Left ventricle myocardium inferior (tissue), 1 donor: ENCODE results near the gene CKAP4. TPM values are rescaled to one million over a fixed set of nuclear protein-coding genes. Genes with fewer than 3 reads are reported as not detected.

ENCODE experiments used
- DNase-seq: peaks from one replicate; pipeline ENCODE4 v3.0.0-alpha.2; 2020
- H3K27ac ChIP-seq: fragments of 200-600 bp; replicated peaks from 2 replicates; pipeline ENCODE4 v1.8.0; 2021
- H3K27me3 ChIP-seq: fragments of 200-600 bp; 2 replicates; pipeline ENCODE4 v1.8.0; 2021; ENCODE audit warnings: low read depth
- H3K36me3 ChIP-seq: fragments of 200-600 bp; 2 replicates; pipeline ENCODE4 v1.8.0; 2021
- H3K4me1 ChIP-seq: fragments of 200-600 bp; 2 replicates; pipeline ENCODE4 v1.8.0; 2021
- H3K4me3 ChIP-seq: fragments of 200-600 bp; 2 replicates; pipeline ENCODE4 v1.8.0; 2021; ENCODE audit warnings: mild to moderate bottlenecking, moderate library complexity
- H3K9me3 ChIP-seq: fragments of 200-600 bp; replicated peaks from 2 replicates; pipeline ENCODE4 v1.8.0; 2021
- CTCF ChIP-seq: fragments of 200-600 bp; IDR thresholded peaks from 2 replicates; pipeline ENCODE4 v1.8.0; 2021; ENCODE audit warnings: antibody characterized with exemption, mild to moderate bottlenecking, borderline replicate concordance
- intact Hi-C: fragments of 100-400 bp; cut with micrococcal nuclease; formaldehyde crosslinking; loops from one replicate; pipeline ENCODE4 v1.11.0; 2022
- total RNA-seq: library from RNA; stranded (reverse); fragmentation: NEBNext Ultra II Directional; extraction: Animal tissue kit (Norgen Biotek cat#: 25700); gene quantifications from one replicate; pipeline ENCODE4 v1.2.1, GENCODE V29; 2021
- donor health status: DM: no; HTN: yes; CAD: no; lungs with severe emphysema.

The CKAP4 gene
- total RNA-seq, 1 donor from 2014 or later = 51.8 TPM

- no peak for DNase-seq
- no peaks in the 10 kb centered on the region for H3K27me3 ChIP-seq
- TF ChIP-seq CTCF = no peak
- peaks cover 24% of the 10 kb centered on the region for H3K4me1 ChIP-seq
- intact Hi-C loops = no loop called here
- no peak overlapping the region for H3K27ac ChIP-seq
- H3K9me3 ChIP-seq = no peaks in the 10 kb centered on the region
- H3K36me3 ChIP-seq = no peaks in the 10 kb centered on the region
- no peak overlapping the region for H3K4me3 ChIP-seq
Measured at GRCh38 chr12:106251631-106252455, 4.0 kb upstream of the CKAP4 start.

- peak overlapping the region; percentile 98 for H3K27ac ChIP-seq
- H3K9me3 ChIP-seq = no peaks in the 10 kb centered on the region
- H3K27me3 ChIP-seq = no peaks in the 10 kb centered on the region
- intact Hi-C loops = no loop called here
- no peak for DNase-seq
- TF ChIP-seq CTCF = no peak
- no peaks in the 10 kb centered on the region for H3K36me3 ChIP-seq
- H3K4me1 ChIP-seq = peaks cover 47% of the 10 kb centered on the region
- H3K4me3 ChIP-seq = peak overlapping the region; percentile 93
Measured at GRCh38 chr12:106249411-106250135, 1.8 kb upstream of the CKAP4 start.

GRCh38 chr12:106248846-106249371, 1.1 kb upstream of the CKAP4 start:
- intact Hi-C loops = no loop called here
- no peaks in the 10 kb centered on the region for H3K36me3 ChIP-seq
- no peaks in the 10 kb centered on the region for H3K9me3 ChIP-seq
- no peak for TF ChIP-seq CTCF
- H3K27ac ChIP-seq = peak overlapping the region; percentile 98
- H3K27me3 ChIP-seq = no peaks in the 10 kb centered on the region
- peaks cover 53% of the 10 kb centered on the region for H3K4me1 ChIP-seq
- H3K4me3 ChIP-seq = peak overlapping the region; percentile 93
- DNase-seq = no peak

GRCh38 chr12:106248312-106248845, 559 bp upstream of the CKAP4 start:
- peak overlapping the region; percentile 93 for H3K4me3 ChIP-seq
- intact Hi-C loops = no loop called here
- TF ChIP-seq CTCF = no peak

GRCh38 chr12:106246891-106247673, 738 bp downstream of the CKAP4 start:
- TF ChIP-seq CTCF = peak; percentile 38
- intact Hi-C loops = no loop called here
- H3K27me3 ChIP-seq = no peaks in the 10 kb centered on the region
- peak overlapping the region; percentile 98 for H3K27ac ChIP-seq
- H3K4me1 ChIP-seq = peaks cover 71% of the 10 kb centered on the region
- DNase-seq = peak; percentile 74
- H3K36me3 ChIP-seq = peaks cover 15% of the 10 kb centered on the region
- peak overlapping the region; percentile 93 for H3K4me3 ChIP-seq
- H3K9me3 ChIP-seq = no peaks in the 10 kb centered on the region

More at GRCh38 chr12:106248312-106248845, 559 bp upstream of the CKAP4 start:
- peak; percentile 67 for DNase-seq
- Histone ChIP-seq H3K27ac (peak overlapping the region; percentile 98), H3K9me3 (no peaks in the 10 kb centered on the region), H3K36me3 (peaks cover 3% of the 10 kb centered on the region), H3K27me3 (no peaks in the 10 kb centered on the region), H3K4me1 (peaks cover 58% of the 10 kb centered on the region)
